HG03025 (cell line): ENCODE results near the gene TOMT.

Experiments
- ATAC-seq: cut with Tn5 transposase; IDR thresholded peaks from one replicate; pipeline ENCODE4 v1.9.1; 2021; ENCODE audit warnings: mild to moderate bottlenecking, moderate library complexity; ENCODE audit not compliant: unreplicated experiment, low FRiP score

Gene TOMT

GRCh38 chr11:72157131-72157530, 51.4 kb downstream of the TOMT start:
- no peak for ATAC-seq
